ENCODE results near the gene BTBD19. TPM values are rescaled to one million over a fixed set of nuclear protein-coding genes. Genes with fewer than 3 reads are reported as not detected.
"Not testable (repeated sequence)": the region's sequence is repeated elsewhere in the genome, so short reads cannot be mapped to it uniquely, and the experiment has no call there.

Gene BTBD19
- total RNA-seq, 2 experiments from 2014 or later: 4.5 to 8.8 TPM

GRCh38 chr1:44788120-44788860, 20.0 kb upstream of the BTBD19 start, which contains the start of gene BEST4:
Gene BEST4 (minus strand): TSS chr1:44788170. CDS start chr1:44787705, 465 bp downstream.
- Mint-ChIP-seq H3K9me3 (ENCODE audit: insufficient read depth) (no peaks in the 10 kb centered on the region), H3K27me3 (ENCODE audit: low read depth) (no peaks in the 10 kb centered on the region), H3K27ac (no peak within 1 kb of the TSS), H3K36me3 (ENCODE audit: low read depth) (peaks cover 3% of the 10 kb centered on the region), H3K4me1 (ENCODE audit: low read depth) (peaks cover 30% of the 10 kb centered on the region), H3K4me3 (no peak within 1 kb of the TSS)
- POLR2A ChIA-PET: interaction anchor here (0.6 to 8.8 kb wide), 7 partner anchors 12 to 67 kb away, joined by 4 to 115 read pairs (median 23); partner anchors contain the start of genes RNU5D-1 and RPS8
- DNase-seq: no peak
- no peak for ATAC-seq
- CTCF ChIA-PET: interaction anchor here (0.9 to 4.0 kb wide), 8 partner anchors 10 to 226 kb away, joined by 3 to 23 read pairs (median 3); partner anchors contain the start of genes HECTD3, PLK3, RNU5D-1 and RPS8

DNA sequence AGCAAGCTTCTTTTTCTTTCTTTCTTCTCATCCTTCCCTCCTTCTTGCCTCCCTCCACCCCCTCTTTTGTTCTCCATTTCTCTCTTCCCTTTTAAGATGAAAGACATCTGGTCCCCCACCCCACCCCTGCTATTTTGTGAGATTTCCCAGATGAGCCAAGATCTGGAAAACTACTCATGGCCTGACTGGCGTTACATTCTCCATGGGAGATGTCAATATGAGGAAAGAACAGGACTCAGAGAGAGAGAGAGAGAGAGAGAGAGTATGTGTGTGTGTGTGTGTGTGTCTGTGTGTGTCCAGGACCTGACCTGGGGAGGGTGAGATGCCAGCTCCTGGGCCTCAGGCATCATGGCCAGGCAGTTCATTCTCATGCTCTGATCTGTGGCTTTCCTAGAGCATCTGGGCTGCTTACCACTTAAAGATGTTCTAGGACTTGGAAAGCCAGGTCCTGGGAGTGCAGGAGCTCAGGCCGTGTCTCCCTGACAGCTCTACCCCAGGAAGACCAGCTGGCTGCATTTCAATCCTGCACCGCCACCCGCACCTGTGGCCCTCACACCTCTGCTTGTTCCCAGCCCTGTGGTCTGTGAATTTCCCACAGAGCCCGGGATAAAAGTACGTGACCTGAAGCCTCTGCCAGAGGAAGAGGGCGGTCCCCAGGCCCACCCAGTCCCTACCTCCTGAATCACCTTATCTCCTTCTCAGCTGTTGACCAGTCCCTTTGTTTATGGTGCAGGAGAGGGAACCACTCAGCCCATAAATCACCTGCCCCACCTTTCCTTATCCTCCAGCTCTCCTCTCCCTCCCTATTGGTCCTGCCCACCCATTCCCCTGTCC, 17.1 kb upstream of the BTBD19 start:
- POLR2A ChIA-PET: interaction anchor here (1.1 to 8.8 kb wide), 7 partner anchors 9 to 70 kb away, joined by 3 to 115 read pairs (median 8); partner anchors contain the start of genes PLK3, RNU5D-1 and RPS8
- ATAC-seq (no peak), DNase-seq (no peak)
- Mint-ChIP-seq H3K4me3 (no peak overlapping the region), H3K4me1 (ENCODE audit: low read depth) (peaks cover 8% of the 10 kb centered on the region), H3K27ac (no peak overlapping the region), H3K27me3 (ENCODE audit: low read depth) (no peaks in the 10 kb centered on the region), H3K36me3 (ENCODE audit: low read depth) (no peaks in the 10 kb centered on the region), H3K9me3 (ENCODE audit: insufficient read depth) (no peaks in the 10 kb centered on the region)
- CTCF ChIA-PET: interaction anchor here (0.5 to 2.9 kb wide), 4 partner anchors 8 to 223 kb away, joined by 3 to 28 read pairs (median 6); partner anchors contain the start of gene PLK3

GRCh38 chr1:44792736-44793502, 15.4 kb upstream of the BTBD19 start:
- Mint-ChIP-seq H3K27ac (no peak overlapping the region), H3K36me3 (ENCODE audit: low read depth) (no peaks in the 10 kb centered on the region), H3K4me1 (ENCODE audit: low read depth) (peaks cover 3% of the 10 kb centered on the region), H3K4me3 (no peak overlapping the region), H3K9me3 (ENCODE audit: insufficient read depth) (no peaks in the 10 kb centered on the region), H3K27me3 (ENCODE audit: low read depth) (no peaks in the 10 kb centered on the region)
- ChIA-PET CTCF (interaction anchor here (0.7 to 2.5 kb wide), 13 partner anchors 9 to 507 kb away, joined by 3 to 26 read pairs (median 5); partner anchors contain the start of genes HECTD3, RNU5D-1, RPS8 and UROD), POLR2A (interaction anchor here (1.1 to 3.4 kb wide), 6 partner anchors 14 to 72 kb away, joined by 3 to 44 read pairs (median 10); partner anchors contain the start of genes BTBD19, DYNLT4, RNU5D-1 and RPS8)
- ATAC-seq (no peak), DNase-seq (no peak)

- H3K36me3 Mint-ChIP-seq (ENCODE audit: low read depth): peaks cover 16% of the 10 kb centered on the region
- CTCF ChIA-PET: interaction anchor here (0.9 to 1.4 kb wide), 2 partner anchors 11 to 13 kb away, joined by 3 to 5 read pairs; no protein-coding TSS in a partner anchor
- H3K27me3 Mint-ChIP-seq (ENCODE audit: low read depth); H3K27ac Mint-ChIP-seq; H3K9me3 Mint-ChIP-seq (ENCODE audit: insufficient read depth); H3K4me3 Mint-ChIP-seq; ATAC-seq; DNase-seq: not testable (repeated sequence)
- peaks cover 27% of the 10 kb centered on the region for H3K4me1 Mint-ChIP-seq (ENCODE audit: low read depth)
- POLR2A ChIA-PET: interaction anchor here (0.5 to 16.7 kb wide), 4 partner anchors 13 to 215 kb away, joined by 3 to 713 read pairs (median 126); partner anchors contain the start of genes BTBD19, DYNLT4 and RNU5D-1
Observed at GRCh38 chr1:44797886-44798285, 10.4 kb upstream of the BTBD19 start.

DNA sequence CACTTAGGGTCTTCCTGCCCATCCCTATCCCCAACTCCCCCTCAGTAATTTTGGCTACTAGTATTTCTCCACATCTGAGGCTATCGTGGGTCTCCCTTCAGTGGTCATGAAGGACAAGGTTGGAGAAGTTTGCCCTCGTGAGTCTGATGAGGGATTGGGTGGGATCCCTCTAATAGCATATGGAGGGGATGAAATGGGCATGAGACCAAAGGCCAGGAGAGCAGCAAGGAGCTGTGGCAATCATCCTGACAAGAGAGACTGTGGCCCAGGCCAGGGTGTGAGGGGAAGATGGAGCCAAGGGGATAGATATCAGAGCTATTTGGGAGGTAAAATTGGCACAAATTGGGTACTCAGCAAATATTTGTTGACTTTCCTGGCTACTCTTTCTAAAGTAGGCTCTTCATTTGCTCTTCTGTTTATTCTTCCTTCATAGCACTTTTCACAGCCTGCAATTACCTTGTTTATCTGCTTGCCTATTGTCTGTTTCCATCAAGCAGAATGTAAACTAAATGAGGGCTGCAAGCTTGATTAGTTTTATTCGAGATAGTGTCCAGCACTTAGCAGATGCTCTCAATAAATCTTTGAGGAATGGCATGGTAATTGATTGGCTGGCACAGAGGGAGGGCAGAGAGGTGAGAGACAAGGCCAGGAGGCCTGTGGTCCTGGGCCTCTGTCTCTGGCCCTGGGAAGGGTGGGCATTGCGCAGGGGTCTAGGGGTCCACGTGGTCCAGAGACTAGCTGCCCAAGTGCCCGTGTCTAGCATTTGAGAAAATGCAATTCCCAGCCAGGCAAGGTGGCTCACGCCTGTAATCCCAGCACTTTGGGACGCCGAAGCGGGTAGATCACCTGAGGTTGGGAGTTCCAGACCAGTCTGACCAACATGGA, 9.6 kb upstream of the BTBD19 start:
- peaks cover 35% of the 10 kb centered on the region for H3K4me1 Mint-ChIP-seq (ENCODE audit: low read depth)
- ChIA-PET POLR2A (interaction anchor here (0.5 to 16.7 kb wide), 5 partner anchors 13 to 214 kb away, joined by 3 to 713 read pairs (median 22); partner anchors contain the start of genes BTBD19, DYNLT4 and RNU5D-1), CTCF (interaction anchor here (0.8 to 3.5 kb wide), 13 partner anchors 8 to 214 kb away, joined by 3 to 34 read pairs (median 6); partner anchors contain the start of genes BTBD19, DYNLT4, HECTD3 and RPS8)
- H3K27me3 Mint-ChIP-seq (ENCODE audit: low read depth): no peaks in the 10 kb centered on the region
- H3K36me3 Mint-ChIP-seq (ENCODE audit: low read depth): peaks cover 23% of the 10 kb centered on the region
- H3K27ac Mint-ChIP-seq: peak overlapping the region; percentile 100
- DNase-seq: no peak
- H3K4me3 Mint-ChIP-seq: peak overlapping the region; percentile 96
- no peak for ATAC-seq
- no peaks in the 10 kb centered on the region for H3K9me3 Mint-ChIP-seq (ENCODE audit: insufficient read depth)

DNA sequence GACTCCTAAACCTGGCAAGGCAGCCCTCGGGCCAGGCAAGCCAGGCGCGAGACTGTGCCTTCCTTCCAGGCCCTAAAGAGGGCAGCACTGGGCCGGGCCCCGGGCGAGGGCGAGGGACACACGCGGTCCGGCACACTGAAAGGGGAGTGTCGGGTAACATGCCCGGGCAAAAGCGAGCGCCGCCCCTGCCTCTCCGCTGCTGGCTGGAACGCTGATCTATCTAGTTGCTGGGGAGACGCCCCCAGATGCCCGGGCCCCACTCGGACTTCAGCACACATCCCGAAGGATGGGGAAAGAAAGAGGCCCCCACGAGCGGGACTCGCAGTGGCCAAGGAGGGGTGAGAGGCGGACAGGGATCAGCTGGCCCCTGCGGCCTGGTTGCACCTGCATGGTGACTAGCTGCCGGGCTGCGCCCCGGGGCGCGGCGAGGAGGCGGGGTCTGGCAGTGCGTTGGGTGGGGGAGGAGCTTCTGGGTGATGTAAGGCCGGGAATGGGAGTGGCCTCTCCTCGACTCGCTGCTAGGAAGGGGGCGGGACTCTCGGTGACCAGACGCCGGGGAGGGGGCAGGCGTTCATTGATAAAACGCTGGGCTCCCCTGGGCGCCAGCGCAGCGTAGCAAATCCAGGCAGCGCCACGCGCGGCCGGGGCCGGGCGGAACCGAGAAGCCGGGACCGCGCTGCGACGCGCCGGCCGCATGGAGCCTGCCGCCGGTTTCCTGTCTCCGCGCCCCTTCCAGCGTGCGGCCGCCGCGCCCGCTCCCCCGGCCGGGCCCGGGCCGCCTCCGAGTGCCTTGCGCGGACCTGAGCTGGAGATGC, 8.3 kb upstream of the BTBD19 start, which contains the start of gene PLK3:
TSS of gene PLK3 (plus strand) at position 608 of the 815 bp plus-strand sequence. CDS start at position 695, 87 bp downstream.
- CTCF ChIA-PET: interaction anchor here (0.6 to 3.5 kb wide), 24 partner anchors 9 to 598 kb away, joined by 3 to 66 read pairs (median 4); partner anchors contain the start of genes BEST4, BTBD19, EIF2B3 and HECTD3
- DNase-seq (peak; percentile 99), ATAC-seq (peak; percentile 77)
- Mint-ChIP-seq H3K27me3 (ENCODE audit: low read depth) (no peaks in the 10 kb centered on the region), H3K4me3 (peak within 1 kb of the TSS; percentile 96), H3K4me1 (ENCODE audit: low read depth) (peaks cover 42% of the 10 kb centered on the region), H3K36me3 (ENCODE audit: low read depth) (peaks cover 32% of the 10 kb centered on the region), H3K9me3 (ENCODE audit: insufficient read depth) (no peaks in the 10 kb centered on the region), H3K27ac (peak within 1 kb of the TSS; percentile 100)
- POLR2A ChIA-PET: interaction anchor here (0.6 to 16.7 kb wide), 21 partner anchors 9 to 540 kb away, joined by 3 to 713 read pairs (median 5); partner anchors contain the start of genes BEST4, BTBD19, DYNLT4 and EIF2B3

- DNase-seq: no peak
- POLR2A ChIA-PET: interaction anchor here (0.6 to 16.7 kb wide), 12 partner anchors 10 to 142 kb away, joined by 3 to 713 read pairs (median 12); partner anchors contain the start of genes BEST4, BTBD19, DYNLT4 and RNU5D-1
- Mint-ChIP-seq H3K36me3 (ENCODE audit: low read depth) (peaks cover 45% of the 10 kb centered on the region), H3K4me1 (ENCODE audit: low read depth) (peaks cover 54% of the 10 kb centered on the region), H3K4me3 (peak overlapping the region; percentile 96), H3K9me3 (ENCODE audit: insufficient read depth) (no peaks in the 10 kb centered on the region), H3K27me3 (ENCODE audit: low read depth) (no peaks in the 10 kb centered on the region), H3K27ac (peak overlapping the region; percentile 96)
- no peak for ATAC-seq
- CTCF ChIA-PET: interaction anchor here (0.9 to 3.5 kb wide), 6 partner anchors 8 to 26 kb away, joined by 4 to 66 read pairs (median 28); partner anchors contain the start of genes BEST4, BTBD19 and RPS8
Observed at GRCh38 chr1:44801491-44802305, 6.6 kb upstream of the BTBD19 start.

DNA sequence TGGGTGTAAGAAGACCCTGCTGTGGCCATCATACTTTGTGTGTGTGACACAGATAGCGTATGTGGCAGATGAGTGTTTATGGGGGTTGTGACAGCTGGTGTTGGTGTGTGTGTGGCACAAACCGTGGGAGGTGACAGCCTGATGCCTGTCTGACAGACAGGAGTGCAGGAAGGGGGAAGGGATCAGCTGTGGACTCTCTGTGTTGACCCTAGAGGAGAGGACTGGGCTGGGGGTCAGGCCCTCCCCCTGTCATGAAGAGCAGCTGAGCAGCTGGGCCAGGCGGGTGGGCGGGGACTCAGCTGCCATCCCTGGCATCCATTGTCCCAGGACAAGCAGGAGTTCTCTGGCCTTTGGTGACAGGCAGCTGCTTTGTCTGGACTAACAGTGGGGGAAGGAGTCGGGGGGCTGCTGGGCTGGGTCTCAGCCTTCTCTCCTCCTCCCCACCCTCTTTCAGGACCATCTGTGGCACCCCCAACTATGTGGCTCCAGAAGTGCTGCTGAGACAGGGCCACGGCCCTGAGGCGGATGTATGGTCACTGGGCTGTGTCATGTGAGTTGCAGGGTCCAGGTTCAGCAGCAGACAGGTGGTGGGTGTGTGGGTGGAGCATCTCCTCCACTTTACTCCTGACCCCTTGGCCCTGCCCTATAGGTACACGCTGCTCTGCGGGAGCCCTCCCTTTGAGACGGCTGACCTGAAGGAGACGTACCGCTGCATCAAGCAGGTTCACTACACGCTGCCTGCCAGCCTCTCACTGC, 5.8 kb upstream of the BTBD19 start:
- H3K9me3 Mint-ChIP-seq (ENCODE audit: insufficient read depth): no peaks in the 10 kb centered on the region
- H3K27ac Mint-ChIP-seq: peak overlapping the region; percentile 96
- ChIA-PET CTCF (interaction anchor here (0.9 kb wide), 1 partner anchor 17 kb away, joined by 4 read pairs; no protein-coding TSS in a partner anchor), POLR2A (interaction anchor here (0.9 to 16.7 kb wide), 4 partner anchors 9 to 81 kb away, joined by 3 to 713 read pairs (median 120); partner anchors contain the start of genes BTBD19 and DYNLT4)
- H3K4me1 Mint-ChIP-seq (ENCODE audit: low read depth): peaks cover 62% of the 10 kb centered on the region
- ATAC-seq (no peak), DNase-seq (no peak)
- H3K27me3 Mint-ChIP-seq (ENCODE audit: low read depth): no peaks in the 10 kb centered on the region
- peak overlapping the region; percentile 96 for H3K4me3 Mint-ChIP-seq
- peaks cover 53% of the 10 kb centered on the region for H3K36me3 Mint-ChIP-seq (ENCODE audit: low read depth)
